Gastrocnemius medialis (tissue), 4 donors: ENCODE measurements around the gene C12orf42. TPM values are rescaled to one million over a fixed set of nuclear protein-coding genes. Genes with fewer than 3 reads are reported as not detected.

Experiments
- ATAC-seq, 2 donors: fragments of 150-250 bp; one replicate each; pipeline ENCODE4 v1.9.1; 2016
- DNase-seq, 2 donors: peaks; one replicate each; pipeline ENCODE4 v3.0.0-alpha.2; 2019
- H3K27ac ChIP-seq, 4 donors: fragments of 200-600 bp; sonication (generic); 1 replicate in 1 of 4; 2 replicates in 3 of 4; pipeline ENCODE4 v1.5.1; 2016 to 2018; ENCODE audit warnings: mild to moderate bottlenecking in 2 of 4, moderate library complexity in 1 of 4
- H3K27me3 ChIP-seq, 3 donors: fragments of 200-600 bp; sonication (generic) in 2 of 3; 1 replicate in 1 of 3; 2 replicates in 2 of 3; pipeline versions ENCODE4 v1.5.1 to v1.6.0; 2016 to 2019; ENCODE audit warnings: mild to moderate bottlenecking in 1 of 3, moderate library complexity in 1 of 3
- H3K36me3 ChIP-seq, 2 donors: fragments of 200-600 bp; sonication (generic) in 1 of 2; one replicate each; pipeline ENCODE4 v1.5.1; 2017 to 2018
- H3K4me1 ChIP-seq, 2 donors: fragments of 200-600 bp; sonication (generic) in 1 of 2; one replicate each; pipeline ENCODE4 v1.5.1; 2016 to 2017; ENCODE audit warnings: mild to moderate bottlenecking in 2 of 2
- H3K4me3 ChIP-seq, 4 donors: fragments of 200-600 bp; sonication (generic) in 3 of 4; 1 replicate in 1 of 4; 2 replicates in 3 of 4; pipeline ENCODE4 v1.5.1; 2016 to 2019; ENCODE audit warnings: mild to moderate bottlenecking in 2 of 4
- H3K9me3 ChIP-seq, 3 donors: fragments of 200-600 bp; sonication (generic) in 2 of 3; 1 replicate in 1 of 3; 2 replicates in 2 of 3; pipeline ENCODE4 v1.5.1; 2016 to 2019
- CTCF ChIP-seq, 5 experiments: fragments of 450-650 bp in 3 of 5; fragments of 200-600 bp in 2 of 5; sonication (generic) in 2 of 5; IDR thresholded peaks in 4 of 5; conservative IDR thresholded peaks in 1 of 5; 1 replicate in 4 of 5; 2 replicates in 1 of 5; pipeline ENCODE4 v1.5.1; 2016 to 2019; ENCODE audit warnings: antibody characterized with exemption in 5 of 5, mild to moderate bottlenecking in 3 of 5, moderate library complexity in 3 of 5
- POLR2A ChIP-seq, 2 donors: fragments of 450-650 bp; IDR thresholded peaks; one replicate each; pipeline ENCODE4 v1.6.1; 2017; ENCODE audit warnings: antibody characterized with exemption in 2 of 2, mild to moderate bottlenecking in 2 of 2, moderate library complexity in 2 of 2
- in situ Hi-C, 4 donors: fragments of 200-750 bp; cut with MboI; loops; one replicate each; pipeline versions ENCODE4 v1.15.0 to v1.8.0; 2017; ENCODE audit warnings: low sequenced_read_pairs in 4 of 4
- intact Hi-C: fragments of 100-400 bp; cut with DNase I; formaldehyde crosslinking; loops from one replicate; pipeline ENCODE4 v1.15.1; 2023; ENCODE audit warnings: low total_unique reads
- total RNA-seq, 4 donors: library from RNA; depleted of rRNA; stranded (reverse); fragments of >200 nt; gene quantifications; one replicate each; pipeline versions ENCODE4 v1.1.0 to v1.2.3, GENCODE V29; 2016

Gene C12orf42
- total RNA-seq, 4 donors from 2014 or later, result not detected

- in situ Hi-C loops, result no loop called here
- no peak for TF ChIP-seq CTCF (IDR thresholded peaks at IDR 0.05 in 4 of 5, conservative IDR thresholded peaks at IDR 0.05 in 1 of 5)
- TF ChIP-seq POLR2A (IDR thresholded peaks at IDR 0.05), result no peak
- no peak overlapping the region for H3K4me3 ChIP-seq
- intact Hi-C loops, result no loop called here
- H3K27ac ChIP-seq, result no peak overlapping the region
- no peaks in the 10 kb centered on the region for H3K27me3 ChIP-seq
- no peaks in the 10 kb centered on the region for H3K4me1 ChIP-seq
- no peak for ATAC-seq
- H3K9me3 ChIP-seq, result no peaks in the 10 kb centered on the region
- DNase-seq, result no peak
- no peaks in the 10 kb centered on the region for H3K36me3 ChIP-seq
These were observed 18.1 kb upstream of the C12orf42 start for GRCh38 chr12:103513875-103514274.

GRCh38 chr12:103505371-103506236 is 9.8 kb upstream of the C12orf42 start:
- no peak for ATAC-seq
- TF ChIP-seq CTCF (IDR thresholded peaks at IDR 0.05 in 4 of 5, conservative IDR thresholded peaks at IDR 0.05 in 1 of 5) (no peak), POLR2A (IDR thresholded peaks at IDR 0.05) (no peak)
- Histone ChIP-seq H3K27me3 (no peaks in the 10 kb centered on the region), H3K9me3 (no peaks in the 10 kb centered on the region), H3K36me3 (no peaks in the 10 kb centered on the region), H3K4me3 (no peak overlapping the region), H3K4me1 (no peaks in the 10 kb centered on the region), H3K27ac (no peak overlapping the region)
- intact Hi-C loops (no loop called here), in situ Hi-C loops (no loop called here)
- no peak for DNase-seq

DNA sequence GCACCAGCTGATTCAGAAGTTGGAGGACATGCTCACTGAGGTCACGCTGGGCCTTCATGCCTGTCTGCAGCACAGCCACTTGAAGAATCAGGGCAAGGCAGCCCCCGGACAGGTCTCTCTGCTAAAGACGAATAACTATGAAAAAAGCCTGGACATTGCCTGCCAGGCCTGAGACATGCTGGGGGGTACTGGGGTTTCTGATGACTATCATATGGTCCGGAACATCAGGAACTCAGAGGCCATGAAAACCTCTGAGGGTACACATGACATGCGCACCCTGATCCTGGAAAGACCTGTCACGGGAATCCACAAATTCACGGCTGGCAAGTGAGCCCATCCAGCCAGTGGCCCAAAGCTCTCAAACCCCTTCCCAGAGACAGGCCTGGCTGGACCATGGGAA is 8.8 kb upstream of the C12orf42 start:
- DNase-seq, result no peak
- Histone ChIP-seq H3K9me3 (no peaks in the 10 kb centered on the region), H3K4me3 (no peak overlapping the region), H3K36me3 (no peaks in the 10 kb centered on the region), H3K27me3 (no peaks in the 10 kb centered on the region), H3K4me1 (no peaks in the 10 kb centered on the region), H3K27ac (no peak overlapping the region)
- TF ChIP-seq CTCF (IDR thresholded peaks at IDR 0.05 in 4 of 5, conservative IDR thresholded peaks at IDR 0.05 in 1 of 5), result no peak
- no peak for TF ChIP-seq POLR2A (IDR thresholded peaks at IDR 0.05)
- in situ Hi-C loops, result no loop called here
- no peak for ATAC-seq
- intact Hi-C loops, result no loop called here

DNA sequence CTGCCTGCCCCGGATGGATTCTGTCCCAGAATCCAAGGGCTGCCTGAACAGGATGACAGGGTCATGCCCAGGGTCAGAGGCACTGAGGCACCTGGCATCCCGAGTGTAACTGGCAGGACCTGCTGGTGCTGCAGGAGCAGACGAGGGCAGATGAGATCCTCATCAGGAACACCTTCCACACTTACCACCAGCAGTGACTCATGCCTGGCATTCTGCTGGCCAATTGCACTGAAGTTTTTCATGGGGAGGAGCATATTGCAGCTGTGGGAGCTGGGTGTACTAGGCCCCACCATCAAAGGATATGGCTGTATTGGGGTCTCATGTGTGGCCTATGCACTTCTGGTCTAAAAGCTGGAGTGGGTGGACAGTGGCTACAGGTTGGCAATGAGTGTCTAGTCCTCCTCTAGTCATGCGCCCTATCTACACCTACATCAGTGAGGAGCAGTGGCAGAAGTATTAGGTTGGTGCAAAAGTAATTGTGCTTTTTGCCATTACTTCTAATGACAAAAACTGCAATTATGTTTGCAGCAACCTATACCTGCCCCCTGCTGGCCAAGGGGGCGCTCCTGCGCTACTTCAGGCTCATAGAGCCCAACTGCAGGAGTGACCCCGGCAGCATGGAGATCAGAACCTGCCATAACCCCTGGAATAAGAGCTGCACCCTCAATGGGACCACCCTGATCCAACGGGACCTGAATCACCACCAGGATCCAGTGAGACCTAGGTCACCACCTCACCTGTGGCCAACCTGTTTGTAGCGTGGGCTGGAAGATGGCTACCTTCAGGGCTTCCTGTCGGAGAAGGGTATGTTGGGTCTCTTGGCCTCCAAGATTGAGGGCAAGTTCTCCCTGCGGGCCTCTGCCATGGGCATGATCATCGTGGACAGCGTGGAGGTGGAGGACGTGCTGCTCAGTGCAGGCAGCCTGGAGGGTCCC is 8.0 kb upstream of the C12orf42 start:
- intact Hi-C loops (no loop called here), in situ Hi-C loops (no loop called here)
- ATAC-seq (no peak), DNase-seq (no peak)
- H3K9me3 ChIP-seq, result no peaks in the 10 kb centered on the region
- no peaks in the 10 kb centered on the region for H3K36me3 ChIP-seq
- no peak overlapping the region for H3K27ac ChIP-seq
- H3K4me3 ChIP-seq, result no peak overlapping the region
- H3K4me1 ChIP-seq, result no peaks in the 10 kb centered on the region
- TF ChIP-seq POLR2A (IDR thresholded peaks at IDR 0.05) (no peak), CTCF (IDR thresholded peaks at IDR 0.05 in 4 of 5, conservative IDR thresholded peaks at IDR 0.05 in 1 of 5) (no peak)
- H3K27me3 ChIP-seq, result no peaks in the 10 kb centered on the region
